DND-41 (cell line): ENCODE measurements around the gene CNTN6.

ENCODE experiments used
- CTCF ChIP-seq: IDR thresholded peaks from 2 replicates; pipeline ENCODE4 v1.5.1; 2012; ENCODE audit warnings: borderline replicate concordance, low read length, moderate library complexity, mild to moderate bottlenecking; ENCODE audit not compliant: poor library complexity, severe bottlenecking; ENCODE audit errors: extremely low read depth
- EZH2 ChIP-seq: IDR thresholded peaks from 3 replicates; pipeline ENCODE4 v1.6.1; 2012; ENCODE audit warnings: borderline replicate concordance, low read depth, mild to moderate bottlenecking, moderate library complexity, low read length, inconsistent platforms; ENCODE audit not compliant: severe bottlenecking

- TF ChIP-seq CTCF (no peak), EZH2 (no peak)
These were observed 311.6 kb downstream of the CNTN6 start for GRCh38 chr3:1404270-1404962.
